ENCODE measurements around the gene TENM4.

Gene TENM4

GRCh38 chr11:79369055-79369454, 71.8 kb downstream of the TENM4 start:
- no peak for TF ChIP-seq FOXP2 (optimal IDR thresholded peaks at IDR 0.05; ENCODE audit: borderline replicate concordance, extremely low read depth, extremely low read length, insufficient read depth)
- TF ChIP-seq REST (IDR thresholded peaks at IDR 0.05; ENCODE audit: insufficient read depth in 1 of 2, low read depth in 2 of 2, low read length in 2 of 2) = no peak
- no peak for TF ChIP-seq TAF1 (IDR thresholded peaks at IDR 0.05; ENCODE audit: borderline replicate concordance, insufficient read depth, low read length)
- no peak for TF ChIP-seq SIN3A (IDR thresholded peaks at IDR 0.05; ENCODE audit: borderline replicate concordance, insufficient read depth, low read length)
- no peak for TF ChIP-seq POLR2AphosphoS5 (IDR thresholded peaks at IDR 0.05; ENCODE audit: low read depth, low read length)

GRCh38 chr11:79367844-79368243, 73.0 kb downstream of the TENM4 start:
- no peak for TF ChIP-seq SIN3A (IDR thresholded peaks at IDR 0.05; ENCODE audit: borderline replicate concordance, insufficient read depth, low read length)

- TF ChIP-seq REST (IDR thresholded peaks at IDR 0.05; ENCODE audit: insufficient read depth in 1 of 2, low read depth in 2 of 2, low read length in 2 of 2) (no peak), FOXP2 (optimal IDR thresholded peaks at IDR 0.05; ENCODE audit: borderline replicate concordance, extremely low read depth, extremely low read length, insufficient read depth) (no peak), SIN3A (IDR thresholded peaks at IDR 0.05; ENCODE audit: borderline replicate concordance, insufficient read depth, low read length) (no peak), TAF1 (IDR thresholded peaks at IDR 0.05; ENCODE audit: borderline replicate concordance, insufficient read depth, low read length) (no peak), POLR2AphosphoS5 (IDR thresholded peaks at IDR 0.05; ENCODE audit: low read depth, low read length) (no peak)
Measured at GRCh38 chr11:79366218-79366617, 74.6 kb downstream of the TENM4 start.

DNA sequence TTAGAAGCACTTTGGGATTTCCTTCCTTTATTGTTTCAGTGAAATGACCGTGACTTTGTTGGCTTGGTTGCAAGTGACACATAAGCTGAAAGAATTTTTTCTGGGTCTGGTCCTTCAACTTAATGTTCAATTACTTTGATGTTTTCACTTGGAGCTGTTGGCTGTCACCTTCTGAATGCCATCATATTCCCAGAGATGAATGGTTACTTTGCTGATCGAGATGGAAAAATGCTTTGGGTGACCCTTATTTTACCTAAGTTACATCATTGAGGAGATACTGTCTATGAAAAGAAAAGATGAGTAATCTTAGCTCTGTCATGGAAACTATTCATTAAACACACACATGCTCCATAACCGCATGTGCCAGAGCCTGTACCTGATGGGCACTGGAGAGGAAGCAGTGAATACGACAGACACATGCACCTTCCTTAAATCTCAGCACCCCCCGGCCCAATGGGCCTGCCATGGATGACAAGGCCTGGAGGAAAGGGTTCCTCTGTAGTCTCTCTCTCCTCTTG, 76.9 kb downstream of the TENM4 start:
- TF ChIP-seq FOXP2 (optimal IDR thresholded peaks at IDR 0.05; ENCODE audit: borderline replicate concordance, extremely low read depth, extremely low read length, insufficient read depth) (no peak), POLR2AphosphoS5 (IDR thresholded peaks at IDR 0.05; ENCODE audit: low read depth, low read length) (no peak), SIN3A (IDR thresholded peaks at IDR 0.05; ENCODE audit: borderline replicate concordance, insufficient read depth, low read length) (no peak), REST (IDR thresholded peaks at IDR 0.05; ENCODE audit: insufficient read depth in 1 of 2, low read depth in 2 of 2, low read length in 2 of 2) (no peak), TAF1 (IDR thresholded peaks at IDR 0.05; ENCODE audit: borderline replicate concordance, insufficient read depth, low read length) (no peak)

- no peak for TF ChIP-seq POLR2AphosphoS5 (IDR thresholded peaks at IDR 0.05; ENCODE audit: low read depth, low read length)
- no peak for TF ChIP-seq SIN3A (IDR thresholded peaks at IDR 0.05; ENCODE audit: borderline replicate concordance, insufficient read depth, low read length)
- no peak for TF ChIP-seq FOXP2 (optimal IDR thresholded peaks at IDR 0.05; ENCODE audit: borderline replicate concordance, extremely low read depth, extremely low read length, insufficient read depth)
- TF ChIP-seq TAF1 (IDR thresholded peaks at IDR 0.05; ENCODE audit: borderline replicate concordance, insufficient read depth, low read length) = no peak
- TF ChIP-seq REST (IDR thresholded peaks at IDR 0.05; ENCODE audit: insufficient read depth in 1 of 2, low read depth in 2 of 2, low read length in 2 of 2) = no peak
Measured at GRCh38 chr11:79363256-79363655, 77.6 kb downstream of the TENM4 start.
